Measurements from ENCODE around the gene SLC66A2.
"Not testable (repeated sequence)": the region's sequence is repeated elsewhere in the genome, so short reads cannot be mapped to it uniquely, and the experiment has no call there.

Gene SLC66A2

DNA sequence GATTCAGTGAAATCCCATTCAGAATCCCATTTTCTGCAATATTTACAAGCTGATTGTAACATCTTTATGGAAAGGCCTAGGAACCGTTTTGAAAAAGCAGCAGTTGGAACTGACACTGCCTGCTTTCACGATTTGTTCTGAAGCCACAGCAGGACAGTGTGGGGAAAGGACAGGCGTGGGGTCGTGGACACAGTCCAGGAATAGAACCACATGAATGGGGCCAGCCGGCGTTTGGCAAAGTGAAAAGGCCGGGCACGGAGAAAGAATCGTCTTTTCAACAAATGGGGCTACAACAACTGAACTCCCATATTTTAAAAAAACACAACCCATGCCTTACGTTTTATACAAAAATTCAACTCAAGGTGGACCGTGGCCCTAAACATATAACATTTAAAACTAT, 69.8 kb downstream of the SLC66A2 start:
- Histone ChIP-seq H3K9me2 (replicated peaks; ENCODE audit: insufficient read depth, low read length) (no peaks in the 10 kb centered on the region), H3K9ac (ENCODE audit: low read length) (no peak overlapping the region), H3K79me2 (ENCODE audit: low read length) (no peaks in the 10 kb centered on the region), H3K4me1 (ENCODE audit: low read length) (no peaks in the 10 kb centered on the region), H2AFZ (ENCODE audit: low read length) (no peak overlapping the region), H3K36me3 (replicated peaks; ENCODE audit: insufficient read depth, low read length) (no peaks in the 10 kb centered on the region), H4K20me1 (ENCODE audit: insufficient read depth, low read length) (no peaks in the 10 kb centered on the region), H3K4me2 (ENCODE audit: low read depth, low read length) (no peak overlapping the region), H3K27me3 (replicated peaks; ENCODE audit: insufficient read depth, low read length) (no peaks in the 10 kb centered on the region), H3K9me3 (replicated peaks; ENCODE audit: insufficient read depth, low read length) (no peaks in the 10 kb centered on the region), H3K27ac (ENCODE audit: low read length) (no peak overlapping the region), H3F3A (ENCODE audit: insufficient read depth, low read length) (no peaks in the 10 kb centered on the region), H3K4me3 (ENCODE audit: low read length) (no peak overlapping the region)
- DNase-seq, result no peak
- TF ChIP-seq EZH2phosphoT487 (IDR thresholded peaks at IDR 0.05; ENCODE audit: low read length) (no peak), EZH2 (optimal IDR thresholded peaks at IDR 0.05; ENCODE audit: low read depth, low read length) (no peak)
- TF ChIP-seq, protein P1, sequence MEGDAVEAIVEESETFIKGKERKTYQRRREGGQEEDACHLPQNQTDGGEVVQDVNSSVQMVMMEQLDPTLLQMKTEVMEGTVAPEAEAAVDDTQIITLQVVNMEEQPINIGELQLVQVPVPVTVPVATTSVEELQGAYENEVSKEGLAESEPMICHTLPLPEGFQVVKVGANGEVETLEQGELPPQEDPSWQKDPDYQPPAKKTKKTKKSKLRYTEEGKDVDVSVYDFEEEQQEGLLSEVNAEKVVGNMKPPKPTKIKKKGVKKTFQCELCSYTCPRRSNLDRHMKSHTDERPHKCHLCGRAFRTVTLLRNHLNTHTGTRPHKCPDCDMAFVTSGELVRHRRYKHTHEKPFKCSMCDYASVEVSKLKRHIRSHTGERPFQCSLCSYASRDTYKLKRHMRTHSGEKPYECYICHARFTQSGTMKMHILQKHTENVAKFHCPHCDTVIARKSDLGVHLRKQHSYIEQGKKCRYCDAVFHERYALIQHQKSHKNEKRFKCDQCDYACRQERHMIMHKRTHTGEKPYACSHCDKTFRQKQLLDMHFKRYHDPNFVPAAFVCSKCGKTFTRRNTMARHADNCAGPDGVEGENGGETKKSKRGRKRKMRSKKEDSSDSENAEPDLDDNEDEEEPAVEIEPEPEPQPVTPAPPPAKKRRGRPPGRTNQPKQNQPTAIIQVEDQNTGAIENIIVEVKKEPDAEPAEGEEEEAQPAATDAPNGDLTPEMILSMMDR (IDR thresholded peaks at IDR 0.05; ENCODE audit: low read length), result no peak

DNA sequence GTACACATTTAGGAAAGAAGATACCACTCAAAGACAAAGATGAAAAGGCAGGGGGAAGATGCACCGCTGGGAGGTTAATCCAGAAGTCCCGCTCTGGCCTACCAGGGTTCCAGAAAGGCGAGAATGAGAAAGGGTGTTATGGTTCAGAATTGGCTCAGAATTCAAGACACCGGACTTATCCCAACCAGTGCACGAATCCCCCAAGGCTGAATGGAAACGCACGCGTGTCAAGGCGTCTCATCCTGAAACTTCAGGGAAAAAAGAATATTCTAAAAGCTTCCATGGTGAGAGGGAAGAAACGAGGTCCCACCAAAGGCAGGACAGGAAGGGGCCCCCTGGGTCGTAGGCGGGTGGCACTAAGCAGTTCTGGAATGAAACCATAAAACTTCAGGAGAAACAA, 71.9 kb downstream of the SLC66A2 start:
- Histone ChIP-seq H3K4me2 (ENCODE audit: low read depth, low read length) (no peak overlapping the region), H3K9me3 (replicated peaks; ENCODE audit: insufficient read depth, low read length) (no peaks in the 10 kb centered on the region)

DNA sequence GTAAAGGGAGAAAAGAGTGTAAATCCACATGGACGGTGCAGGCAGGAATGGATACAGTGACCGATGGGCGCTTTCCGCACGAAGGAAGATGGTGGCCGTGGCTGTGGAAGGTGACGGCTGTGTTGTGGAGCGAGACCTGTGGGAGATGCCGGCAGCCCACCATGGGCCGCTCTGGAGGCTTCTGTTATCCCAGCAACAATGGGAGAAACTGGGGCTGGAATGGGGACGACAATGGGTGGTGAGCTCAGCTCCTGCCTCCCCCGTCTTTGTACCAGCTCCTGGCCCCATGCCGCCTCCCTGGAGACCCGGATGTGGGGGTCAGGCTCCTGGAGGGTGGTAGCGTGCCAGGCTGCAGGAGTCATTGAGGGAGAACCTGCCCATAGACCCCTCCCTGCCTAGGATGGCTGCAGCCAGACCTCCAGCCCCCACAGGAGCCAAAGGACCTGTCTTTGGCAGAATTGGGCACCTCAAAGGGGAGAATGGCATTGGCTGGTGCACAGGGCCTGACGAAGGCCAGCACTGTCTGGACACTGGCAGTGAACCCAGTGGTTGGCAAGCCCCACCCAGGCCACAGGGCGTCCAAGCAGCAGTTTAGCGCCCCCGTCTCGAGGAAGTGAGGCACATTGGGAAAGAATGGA, 72.6 kb downstream of the SLC66A2 start:
- Histone ChIP-seq H3K27me3 (replicated peaks; ENCODE audit: insufficient read depth, low read length) (no peaks in the 10 kb centered on the region), H3K27ac (ENCODE audit: low read length) (no peak overlapping the region), H3K4me2 (ENCODE audit: low read depth, low read length) (no peak overlapping the region), H3K36me3 (replicated peaks; ENCODE audit: insufficient read depth, low read length) (no peaks in the 10 kb centered on the region), H3K4me1 (ENCODE audit: low read length) (no peaks in the 10 kb centered on the region), H3K79me2 (ENCODE audit: low read length) (no peaks in the 10 kb centered on the region), H2AFZ (ENCODE audit: low read length) (no peak overlapping the region), H3K4me3 (ENCODE audit: low read length) (no peak overlapping the region), H3K9me3 (replicated peaks; ENCODE audit: insufficient read depth, low read length) (no peaks in the 10 kb centered on the region), H4K20me1 (ENCODE audit: insufficient read depth, low read length) (no peaks in the 10 kb centered on the region), H3K9me2 (replicated peaks; ENCODE audit: insufficient read depth, low read length) (no peaks in the 10 kb centered on the region), H3K9ac (ENCODE audit: low read length) (no peak overlapping the region), H3F3A (ENCODE audit: insufficient read depth, low read length) (no peaks in the 10 kb centered on the region)
- TF ChIP-seq EZH2 (optimal IDR thresholded peaks at IDR 0.05; ENCODE audit: low read depth, low read length) (no peak), EZH2phosphoT487 (IDR thresholded peaks at IDR 0.05; ENCODE audit: low read length) (no peak)
- TF ChIP-seq, protein P1 (IDR thresholded peaks at IDR 0.05; ENCODE audit: low read length), result no peak
- DNase-seq, result no peak

More for the DNA sequence above, 71.9 kb downstream of the SLC66A2 start:
- TF ChIP-seq, protein P1 (IDR thresholded peaks at IDR 0.05; ENCODE audit: low read length), result no peak
- Histone ChIP-seq H3K9me2 (replicated peaks; ENCODE audit: insufficient read depth, low read length) (no peaks in the 10 kb centered on the region), H3K9ac (ENCODE audit: low read length) (no peak overlapping the region), H3K79me2 (ENCODE audit: low read length) (no peaks in the 10 kb centered on the region), H3F3A (ENCODE audit: insufficient read depth, low read length) (no peaks in the 10 kb centered on the region), H2AFZ (ENCODE audit: low read length) (no peak overlapping the region), H3K27ac (ENCODE audit: low read length) (no peak overlapping the region), H3K4me3 (ENCODE audit: low read length) (no peak overlapping the region), H3K36me3 (replicated peaks; ENCODE audit: insufficient read depth, low read length) (no peaks in the 10 kb centered on the region), H4K20me1 (ENCODE audit: insufficient read depth, low read length) (no peaks in the 10 kb centered on the region), H3K27me3 (replicated peaks; ENCODE audit: insufficient read depth, low read length) (no peaks in the 10 kb centered on the region), H3K4me1 (ENCODE audit: low read length) (no peaks in the 10 kb centered on the region)
- no peak for DNase-seq

DNA sequence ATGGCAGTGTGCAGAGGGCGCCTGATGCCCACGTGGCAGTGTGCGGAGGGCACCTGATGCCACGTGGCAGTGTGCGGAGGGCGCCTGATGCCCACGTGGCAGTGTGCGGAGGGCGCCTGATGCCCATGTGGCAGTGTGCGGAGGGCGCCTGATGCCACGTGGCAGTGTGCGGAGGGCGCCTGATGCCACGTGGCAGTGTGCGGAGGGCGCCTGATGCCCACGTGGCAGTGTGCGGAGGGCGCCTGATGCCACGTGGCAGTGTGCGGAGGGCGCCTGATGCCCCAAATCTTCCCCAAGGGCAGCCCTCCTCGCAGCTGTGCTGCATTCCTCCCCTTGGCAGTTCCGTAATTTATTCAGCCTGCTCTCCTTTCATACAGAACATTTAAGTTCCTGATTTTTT, 73.2 kb downstream of the SLC66A2 start:
- not testable (repeated sequence) for H3K27me3 ChIP-seq (replicated peaks; ENCODE audit: insufficient read depth, low read length)

More for the DNA sequence above, 73.2 kb downstream of the SLC66A2 start:
- H3K27ac ChIP-seq (ENCODE audit: low read length); H3K4me2 ChIP-seq (ENCODE audit: low read depth, low read length); H3K36me3 ChIP-seq (replicated peaks; ENCODE audit: insufficient read depth, low read length); H3K9ac ChIP-seq (ENCODE audit: low read length); H3K9me2 ChIP-seq (replicated peaks; ENCODE audit: insufficient read depth, low read length); H4K20me1 ChIP-seq (ENCODE audit: insufficient read depth, low read length); DNase-seq; H3K9me3 ChIP-seq (replicated peaks; ENCODE audit: insufficient read depth, low read length); H3K4me3 ChIP-seq (ENCODE audit: low read length); H2AFZ ChIP-seq (ENCODE audit: low read length); H3K4me1 ChIP-seq (ENCODE audit: low read length); H3F3A ChIP-seq (ENCODE audit: insufficient read depth, low read length); H3K79me2 ChIP-seq (ENCODE audit: low read length): not testable (repeated sequence)

Measured in MM.1S (cell line).